HEK293 (cell line): ENCODE data around the gene KLHL13.

ENCODE experiments used
- CTCF ChIA-PET: fragments of 350-600 bp; formaldehyde crosslinking; extraction: SDS; loops from one replicate; lab custom pipeline; 2021; ENCODE audit warnings: antibody characterized with exemption; lab: Yijun Ruan, JAX
- POLR2A ChIA-PET: fragments of 300-600 bp; formaldehyde crosslinking; extraction: SDS; loops from one replicate; lab custom pipeline; 2020; ENCODE audit warnings: antibody characterized with exemption, inconsistent platforms; lab: Yijun Ruan, JAX
- H3K27ac ChIP-seq: fragments of 200-500 bp; sonication (Bioruptor generic); 2 replicates; pipeline ENCODE4 v1.5.1; 2014; ENCODE audit warnings: low read depth, low read length, control low read depth, inconsistent platforms; ENCODE audit errors: extremely low read depth
- H3K36me3 ChIP-seq, 2 experiments: fragments of 200-500 bp in 1 of 2; sonication (Bioruptor generic) in 1 of 2; 1 replicate in 1 of 2; 2 replicates in 1 of 2; pipeline ENCODE4 v1.5.1; 2014 to 2017; ENCODE audit warnings: inconsistent platforms in 2 of 2, low read length in 2 of 2; ENCODE audit not compliant: control insufficient read depth in 2 of 2, insufficient read depth in 1 of 2
- H3K4me1 ChIP-seq: fragments of 200-500 bp; sonication (Bioruptor generic); 2 replicates; pipeline ENCODE4 v1.5.1; 2014; ENCODE audit warnings: mild to moderate bottlenecking, low read length, inconsistent platforms; ENCODE audit not compliant: control insufficient read depth, insufficient read depth
- H3K4me3 ChIP-seq: 2 replicates; pipeline ENCODE4 v1.5.1; 2011; ENCODE audit warnings: low read depth, mild to moderate bottlenecking, control low read depth, low read length, moderate library complexity
- H3K9me3 ChIP-seq: fragments of 200-500 bp; sonication (Bioruptor generic); 2 replicates; pipeline ENCODE4 v1.5.1; 2014; ENCODE audit warnings: low read depth, low read length, inconsistent platforms; ENCODE audit not compliant: control insufficient read depth, insufficient read depth
- ATF2 ChIP-seq: fragments of 450-650 bp; formaldehyde crosslinking; IDR thresholded peaks from 2 replicates; pipeline ENCODE4 v1.5.1; 2016; ENCODE audit warnings: missing biosample characterization, missing genetic modification characterization, low read depth
- HOXD13 ChIP-seq: sonication (generic); formaldehyde crosslinking; IDR thresholded peaks from 2 replicates; pipeline ENCODE4 v1.8.0; 2022; ENCODE audit warnings: missing genetic modification reagents, borderline replicate concordance
- MEIS1 ChIP-seq: sonication (generic); formaldehyde crosslinking; IDR thresholded peaks from 2 replicates; pipeline ENCODE4 v1.8.1; 2022; ENCODE audit warnings: missing genetic modification reagents, mild to moderate bottlenecking, borderline replicate concordance
- TSHZ1 ChIP-seq: fragments of 450-650 bp; formaldehyde crosslinking; IDR thresholded peaks from 2 replicates; pipeline ENCODE4 v1.5.1; 2016; ENCODE audit warnings: missing biosample characterization, missing genetic modification characterization, borderline replicate concordance
- ZFHX2 ChIP-seq: fragments of 450-650 bp; formaldehyde crosslinking; conservative IDR thresholded peaks from 2 replicates; pipeline ENCODE4 v1.5.1; 2016; ENCODE audit warnings: missing biosample characterization, missing genetic modification characterization
- ZNF202 ChIP-seq: fragments of 450-650 bp; formaldehyde crosslinking; IDR thresholded peaks from 2 replicates; pipeline ENCODE4 v1.5.1; 2016; ENCODE audit warnings: missing biosample characterization, missing genetic modification characterization, borderline replicate concordance
- ZNF404 ChIP-seq: fragments of 450-650 bp; formaldehyde crosslinking; IDR thresholded peaks from 2 replicates; pipeline ENCODE4 v1.5.1; 2017; ENCODE audit warnings: missing biosample characterization, missing genetic modification characterization
- ZNF416 ChIP-seq: fragments of 450-650 bp; formaldehyde crosslinking; IDR thresholded peaks from 2 replicates; pipeline ENCODE4 v1.5.1; 2016; ENCODE audit warnings: missing biosample characterization, missing genetic modification characterization
- ZNF513 ChIP-seq: fragments of 450-650 bp; IDR thresholded peaks from 2 replicates; pipeline ENCODE4 v1.5.1; 2018; ENCODE audit warnings: missing biosample characterization, missing genetic modification characterization
- ZNF600 ChIP-seq: fragments of 450-650 bp; formaldehyde crosslinking; IDR thresholded peaks from 2 replicates; pipeline ENCODE4 v1.5.1; 2016; ENCODE audit warnings: missing biosample characterization, missing genetic modification characterization
- ZNF639 ChIP-seq: fragments of 450-650 bp; formaldehyde crosslinking; IDR thresholded peaks from 2 replicates; pipeline ENCODE4 v1.5.1; 2016; ENCODE audit warnings: missing biosample characterization, missing genetic modification characterization
- ZNF704 ChIP-seq: fragments of 450-650 bp; formaldehyde crosslinking; IDR thresholded peaks from 2 replicates; pipeline ENCODE4 v1.5.1; 2016; ENCODE audit warnings: missing biosample characterization, missing genetic modification characterization
- ZNF776 ChIP-seq: fragments of 450-650 bp; formaldehyde crosslinking; IDR thresholded peaks from 2 replicates; pipeline ENCODE4 v1.5.0; 2017; ENCODE audit warnings: missing biosample characterization, missing genetic modification characterization, borderline replicate concordance
- ZNF837 ChIP-seq: fragments of 450-650 bp; formaldehyde crosslinking; IDR thresholded peaks from 2 replicates; pipeline ENCODE4 v1.5.1; 2016; ENCODE audit warnings: missing biosample characterization, missing genetic modification characterization

KLHL13 gene

GRCh38 chrX:118039591-118039990 lies 77.0 kb downstream of the KLHL13 start:
- Histone ChIP-seq H3K4me3 (no peak overlapping the region), H3K36me3 (no peaks in the 10 kb centered on the region), H3K4me1 (no peaks in the 10 kb centered on the region), H3K27ac (no peak overlapping the region), H3K9me3 (peaks cover 3% of the 10 kb centered on the region; the same call in 1 of the 2 replicates)
- CTCF ChIA-PET: no interaction called here
- POLR2A ChIA-PET: no interaction called here
- TF ChIP-seq ZNF513 (tag by site-specific recombination): no peak
- no peak for TF ChIP-seq ZNF404
- TF ChIP-seq ZNF776 (tag by site-specific recombination): no peak
- no peak for TF ChIP-seq ZNF600 (tag by site-specific recombination)
- TF ChIP-seq HOXD13 (CRISPR knock-in tag): no peak
- TF ChIP-seq TSHZ1: no peak
- no peak for TF ChIP-seq ZFHX2 (tag by site-specific recombination)
- TF ChIP-seq MEIS1 (CRISPR knock-in tag): no peak

- no peak for TF ChIP-seq HOXD13 (CRISPR knock-in tag)
- TF ChIP-seq ZNF837 (tag by site-specific recombination): no peak
- no peak for TF ChIP-seq ATF2 (tag by site-specific recombination)
- no peak for TF ChIP-seq ZNF704 (tag by site-specific recombination)
- no peak for TF ChIP-seq ZNF416
- no peaks in the 10 kb centered on the region; the same call in 1 of the 2 replicates for H3K9me3 ChIP-seq
- no peak overlapping the region for H3K27ac ChIP-seq
- no peaks in the 10 kb centered on the region for H3K36me3 ChIP-seq
- POLR2A ChIA-PET: no interaction called here
- no peaks in the 10 kb centered on the region for H3K4me1 ChIP-seq
- no peak overlapping the region for H3K4me3 ChIP-seq
- CTCF ChIA-PET: no interaction called here
Observed at GRCh38 chrX:118038614-118039365, 77.8 kb downstream of the KLHL13 start.

GRCh38 chrX:118026631-118027030 lies 90.0 kb downstream of the KLHL13 start:
- Histone ChIP-seq H3K4me3 (no peak overlapping the region), H3K9me3 (no peaks in the 10 kb centered on the region), H3K27ac (no peak overlapping the region), H3K4me1 (no peaks in the 10 kb centered on the region), H3K36me3 (no peaks in the 10 kb centered on the region)
- POLR2A ChIA-PET: no interaction called here
- TF ChIP-seq ZNF639 (tag by site-specific recombination): no peak
- TF ChIP-seq ZNF202: no peak
- CTCF ChIA-PET: no interaction called here
